ENCODE results near the gene TIRAP. TPM values are rescaled to one million over a fixed set of nuclear protein-coding genes. Genes with fewer than 3 reads are reported as not detected.

Gene TIRAP
- total RNA-seq, 2 experiments from 2014 or later, result 4.7 to 5.2 TPM

DNA sequence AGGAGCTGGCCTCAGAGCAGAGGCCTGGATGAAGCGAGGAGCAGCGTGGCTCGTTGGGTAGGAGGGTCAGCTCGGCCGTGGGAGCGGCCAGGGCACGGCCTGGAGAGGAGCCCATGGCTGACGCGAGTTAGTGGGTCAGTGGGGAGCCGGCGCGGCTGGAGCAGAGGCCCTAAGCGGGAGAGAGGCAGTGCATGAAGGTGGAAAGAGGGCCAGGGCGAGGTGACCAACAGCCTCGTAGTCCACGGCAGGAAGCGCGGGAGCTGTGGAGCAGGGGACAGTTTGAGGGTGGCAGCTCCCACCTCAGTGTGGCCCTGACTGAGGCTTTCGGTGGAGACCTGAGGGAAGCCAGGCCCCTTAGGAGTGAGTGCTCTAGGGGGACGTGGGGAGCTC, 45.1 kb downstream of the TIRAP start:
- peaks cover 1% of the 10 kb centered on the region for H3K36me3 Mint-ChIP-seq
- H3K4me1 Mint-ChIP-seq, result peaks cover 13% of the 10 kb centered on the region
- no peaks in the 10 kb centered on the region for H3K27me3 Mint-ChIP-seq
- no peak overlapping the region for H3K27ac Mint-ChIP-seq
- H3K4me3 Mint-ChIP-seq, result no peak overlapping the region
- H3K9me3 Mint-ChIP-seq, result no peaks in the 10 kb centered on the region
- DNase-seq, result no peak

DNA sequence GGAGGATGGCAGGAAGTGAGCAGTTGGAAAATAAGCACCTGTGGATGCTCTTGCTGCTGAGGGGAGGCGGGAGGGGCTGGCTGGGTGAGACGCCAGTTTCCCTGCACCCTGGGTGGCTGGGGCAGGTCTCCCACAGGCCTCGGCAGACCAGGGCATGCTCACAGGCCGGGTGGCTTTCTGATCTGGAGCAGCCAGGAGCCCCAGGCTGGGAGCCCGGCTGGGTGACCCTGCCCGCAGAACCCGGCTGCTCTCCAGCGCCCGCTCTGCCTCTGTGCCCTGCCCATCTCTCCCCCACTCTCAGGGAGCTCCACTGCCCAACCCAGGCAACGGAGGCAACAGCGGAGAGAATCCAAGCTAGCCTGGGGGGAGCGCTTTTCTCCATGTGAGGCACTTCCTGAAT, 45.6 kb downstream of the TIRAP start:
- no peaks in the 10 kb centered on the region for H3K9me3 Mint-ChIP-seq
- no peak overlapping the region for H3K27ac Mint-ChIP-seq
- H3K4me1 Mint-ChIP-seq, result peaks cover 13% of the 10 kb centered on the region
- H3K27me3 Mint-ChIP-seq, result no peaks in the 10 kb centered on the region
- H3K36me3 Mint-ChIP-seq, result peaks cover 5% of the 10 kb centered on the region
- DNase-seq, result no peak
- no peak overlapping the region for H3K4me3 Mint-ChIP-seq

DNA sequence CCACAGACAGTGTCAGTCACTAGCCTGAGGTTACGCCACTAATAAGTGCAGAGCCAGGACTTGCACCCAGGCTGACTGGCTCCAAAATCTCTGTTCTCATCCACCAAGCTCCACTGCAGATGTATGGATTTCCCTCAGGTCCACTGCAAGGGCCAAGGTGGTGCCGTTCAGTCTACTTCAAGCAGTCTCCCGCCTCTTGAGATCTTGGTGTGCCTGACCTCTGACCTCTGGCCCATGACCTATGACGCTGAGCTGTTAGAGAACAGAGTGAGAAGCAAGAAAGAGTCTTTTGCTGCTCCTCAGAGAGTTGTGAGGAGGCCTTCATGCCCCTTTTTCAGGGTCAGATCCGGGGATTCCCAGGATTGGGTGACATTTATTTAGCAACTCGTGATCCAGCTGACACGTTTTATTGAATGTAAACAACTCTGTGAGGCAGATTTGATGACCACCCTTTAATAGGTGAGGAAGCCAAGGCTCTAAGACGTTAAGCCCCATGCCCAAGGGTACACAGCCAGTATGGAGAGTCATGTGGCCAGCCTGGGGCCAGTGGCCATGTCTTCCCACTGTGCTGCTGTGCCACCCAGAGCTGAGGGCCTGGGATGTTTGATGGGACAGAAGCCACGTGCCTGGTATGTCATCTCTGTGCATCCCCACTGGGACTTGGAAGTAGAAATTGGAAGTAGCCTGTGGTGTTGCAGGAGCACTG, 46.2 kb downstream of the TIRAP start:
- peaks cover 13% of the 10 kb centered on the region for H3K4me1 Mint-ChIP-seq
- H3K27ac Mint-ChIP-seq, result no peak overlapping the region
- no peaks in the 10 kb centered on the region for H3K9me3 Mint-ChIP-seq
- peaks cover 10% of the 10 kb centered on the region for H3K36me3 Mint-ChIP-seq
- H3K4me3 Mint-ChIP-seq, result no peak overlapping the region
- H3K27me3 Mint-ChIP-seq, result no peaks in the 10 kb centered on the region
- DNase-seq, result no peak

DNA sequence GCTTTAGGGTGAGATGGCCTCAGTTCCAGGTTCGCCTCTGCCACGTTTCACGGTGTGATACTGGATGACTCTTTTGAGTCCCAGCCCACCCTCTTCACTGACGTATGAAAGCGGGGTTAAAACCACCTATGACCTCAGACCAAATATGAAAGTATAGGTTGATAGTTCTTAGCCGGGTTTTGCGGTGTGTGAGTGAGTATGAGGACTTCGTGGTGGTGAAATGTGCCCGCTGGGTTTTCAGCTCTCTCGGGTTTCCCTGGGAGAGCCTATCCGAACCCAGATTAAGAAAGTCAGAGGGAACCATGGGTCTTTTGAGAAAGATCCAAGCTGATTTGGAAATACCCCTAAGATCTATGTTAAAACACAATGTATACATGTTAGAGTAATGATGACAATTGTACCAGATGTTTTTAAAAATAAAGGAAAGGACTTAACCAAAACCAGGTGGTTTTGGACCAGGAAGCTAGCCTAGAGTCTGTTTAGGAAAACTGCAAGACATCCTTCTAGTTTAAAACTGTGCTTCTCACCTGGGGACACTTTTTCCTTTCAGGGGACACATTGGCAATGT, 46.8 kb downstream of the TIRAP start:
- Mint-ChIP-seq H3K9me3 (no peaks in the 10 kb centered on the region), H3K36me3 (peaks cover 10% of the 10 kb centered on the region), H3K27ac (no peak overlapping the region), H3K4me1 (peaks cover 13% of the 10 kb centered on the region), H3K27me3 (no peaks in the 10 kb centered on the region), H3K4me3 (no peak overlapping the region)
- DNase-seq, result no peak

DNA sequence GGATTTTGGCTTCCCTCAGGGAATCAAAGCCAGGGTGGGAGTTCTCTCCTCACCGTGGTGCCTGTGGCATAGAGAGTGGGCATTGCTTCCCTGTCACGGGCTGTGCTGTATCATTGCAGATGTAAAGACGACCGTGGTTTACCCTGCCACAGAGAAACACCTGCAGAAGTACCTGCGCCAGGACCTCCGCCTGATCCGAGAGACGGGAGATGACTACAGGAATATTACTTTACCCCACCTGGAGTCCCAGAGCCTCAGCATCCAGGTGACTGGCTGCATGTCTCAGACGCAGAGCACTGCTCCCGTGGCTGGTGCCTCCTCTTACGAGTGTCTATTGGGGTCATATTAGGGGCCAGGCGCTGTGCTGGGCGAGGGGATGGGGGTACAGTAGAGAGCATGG, 48.4 kb downstream of the TIRAP start:
- Mint-ChIP-seq H3K36me3 (peaks cover 10% of the 10 kb centered on the region), H3K27me3 (no peaks in the 10 kb centered on the region), H3K4me3 (no peak overlapping the region), H3K9me3 (no peaks in the 10 kb centered on the region), H3K27ac (no peak overlapping the region), H3K4me1 (peaks cover 13% of the 10 kb centered on the region)
- no peak for DNase-seq

- H3K36me3 Mint-ChIP-seq, result peaks cover 10% of the 10 kb centered on the region
- no peak overlapping the region for H3K4me3 Mint-ChIP-seq
- no peak for DNase-seq
- H3K27ac Mint-ChIP-seq, result no peak overlapping the region
- H3K9me3 Mint-ChIP-seq, result no peaks in the 10 kb centered on the region
- H3K4me1 Mint-ChIP-seq, result peaks cover 10% of the 10 kb centered on the region
- H3K27me3 Mint-ChIP-seq, result no peaks in the 10 kb centered on the region
Measured at GRCh38 chr11:126332221-126332711, 49.4 kb downstream of the TIRAP start.

DNA sequence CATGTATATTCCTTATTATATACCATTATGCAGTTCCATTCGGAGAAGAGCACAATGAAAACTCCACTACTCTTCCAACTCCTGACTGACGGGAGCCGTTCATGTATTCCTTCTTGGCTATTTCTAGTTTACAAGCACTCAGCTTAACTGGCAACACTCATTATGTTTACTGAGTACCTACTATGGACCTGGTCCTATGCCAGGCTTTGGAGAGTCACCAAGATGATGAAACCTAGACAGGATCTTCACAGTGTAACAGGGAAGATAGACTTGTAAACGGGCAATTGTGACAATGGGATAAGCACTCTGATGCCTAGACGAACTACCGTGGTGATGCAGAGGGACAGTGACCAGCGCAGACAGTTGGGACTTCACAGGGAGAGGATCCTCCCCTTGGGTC, 50.2 kb downstream of the TIRAP start:
- H3K27ac Mint-ChIP-seq, result no peak overlapping the region
- H3K27me3 Mint-ChIP-seq, result no peaks in the 10 kb centered on the region

GRCh38 chr11:126334659-126335462, 52.0 kb downstream of the TIRAP start:
- H3K36me3 Mint-ChIP-seq, result peaks cover 10% of the 10 kb centered on the region
- no peaks in the 10 kb centered on the region for H3K27me3 Mint-ChIP-seq
- DNase-seq, result no peak
- H3K4me1 Mint-ChIP-seq, result no peaks in the 10 kb centered on the region
- no peak overlapping the region for H3K27ac Mint-ChIP-seq
- no peaks in the 10 kb centered on the region for H3K9me3 Mint-ChIP-seq
- no peak overlapping the region for H3K4me3 Mint-ChIP-seq

More for the DNA sequence above, 50.2 kb downstream of the TIRAP start:
- H3K4me3 Mint-ChIP-seq, result no peak overlapping the region
- no peaks in the 10 kb centered on the region for H3K9me3 Mint-ChIP-seq
- H3K36me3 Mint-ChIP-seq, result peaks cover 10% of the 10 kb centered on the region
- H3K4me1 Mint-ChIP-seq, result peaks cover 6% of the 10 kb centered on the region
- DNase-seq, result no peak

- no peaks in the 10 kb centered on the region for H3K4me1 Mint-ChIP-seq
- no peak overlapping the region for H3K27ac Mint-ChIP-seq
- no peak overlapping the region for H3K4me3 Mint-ChIP-seq
- peaks cover 10% of the 10 kb centered on the region for H3K36me3 Mint-ChIP-seq
- DNase-seq, result no peak
- H3K9me3 Mint-ChIP-seq, result no peaks in the 10 kb centered on the region
- H3K27me3 Mint-ChIP-seq, result no peaks in the 10 kb centered on the region
Measured at GRCh38 chr11:126335463-126335760, 52.5 kb downstream of the TIRAP start.

- Mint-ChIP-seq H3K27ac (no peak overlapping the region), H3K9me3 (no peaks in the 10 kb centered on the region), H3K36me3 (peaks cover 14% of the 10 kb centered on the region)
Measured at GRCh38 chr11:126336138-126336541, 53.2 kb downstream of the TIRAP start.

GRCh38 chr11:126336671-126337101, 53.8 kb downstream of the TIRAP start:
- Mint-ChIP-seq H3K9me3 (no peaks in the 10 kb centered on the region), H3K4me3 (no peak overlapping the region), H3K36me3 (peaks cover 16% of the 10 kb centered on the region), H3K27ac (no peak overlapping the region), H3K4me1 (peaks cover 4% of the 10 kb centered on the region), H3K27me3 (no peaks in the 10 kb centered on the region)
- DNase-seq, result no peak

More at GRCh38 chr11:126336138-126336541, 53.2 kb downstream of the TIRAP start:
- Mint-ChIP-seq H3K4me3 (no peak overlapping the region), H3K27me3 (no peaks in the 10 kb centered on the region), H3K4me1 (peaks cover under 1% of the 10 kb centered on the region)
- no peak for DNase-seq

DNA sequence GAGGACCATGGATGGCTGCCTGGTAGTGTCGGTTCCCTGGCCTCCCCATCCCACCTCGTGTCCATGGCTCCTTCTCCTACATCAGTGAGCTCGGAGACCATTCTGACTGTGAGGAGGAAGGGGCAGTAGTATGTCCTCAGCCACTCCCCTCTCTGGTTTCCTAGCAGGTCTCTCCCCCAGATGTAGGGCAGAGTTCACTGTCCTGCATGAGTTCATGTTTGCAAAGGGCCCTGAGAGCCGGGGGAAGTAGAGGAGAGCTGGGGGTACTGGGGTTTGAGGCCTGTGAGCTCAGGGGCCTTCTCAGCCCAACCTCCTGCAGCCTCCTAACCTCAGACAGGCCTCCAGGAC, 54.2 kb downstream of the TIRAP start:
- Mint-ChIP-seq H3K27ac (no peak overlapping the region), H3K36me3 (peaks cover 16% of the 10 kb centered on the region)

DNA sequence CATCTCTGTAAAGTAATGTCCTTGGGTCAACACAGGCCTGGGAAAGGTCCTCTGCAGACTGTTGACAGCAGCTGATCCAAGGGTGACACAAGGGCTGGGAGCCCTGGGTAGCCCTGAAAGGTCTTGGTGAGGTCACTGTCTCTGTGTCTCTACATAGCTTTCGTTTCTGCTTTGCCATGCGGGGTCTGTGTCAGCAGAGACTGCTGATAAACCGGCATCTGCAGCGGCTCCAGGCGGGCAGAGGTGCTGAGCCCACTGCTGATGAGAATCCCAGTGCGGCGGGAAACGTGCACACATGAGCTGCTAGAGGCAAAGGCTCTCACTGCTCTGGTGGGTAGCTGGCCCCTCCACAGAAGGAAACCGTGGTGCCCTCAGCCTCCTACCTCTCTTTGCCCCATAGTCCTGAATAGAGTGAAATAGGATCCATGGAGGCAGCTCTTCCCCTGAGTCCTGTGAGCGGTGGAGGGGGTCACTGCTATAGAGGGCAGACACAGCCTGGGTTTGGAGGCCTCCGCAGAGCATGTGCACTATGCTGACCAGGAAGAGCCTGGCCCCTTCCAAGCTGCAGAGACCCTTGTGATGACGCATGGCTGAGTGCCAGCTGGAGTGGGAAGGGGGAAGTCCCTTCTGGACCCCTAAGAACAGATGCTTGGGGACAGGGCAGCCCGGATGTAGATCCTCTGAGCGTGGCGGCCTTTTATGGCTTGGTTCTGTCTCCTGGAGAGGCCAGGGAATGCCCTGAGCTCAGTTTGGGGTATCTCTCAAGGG, 54.8 kb downstream of the TIRAP start:
- Mint-ChIP-seq H3K4me3 (no peak overlapping the region), H3K27me3 (no peaks in the 10 kb centered on the region), H3K4me1 (peaks cover 8% of the 10 kb centered on the region), H3K27ac (no peak overlapping the region), H3K36me3 (peaks cover 19% of the 10 kb centered on the region), H3K9me3 (no peaks in the 10 kb centered on the region)
- DNase-seq, result no peak

More for the DNA sequence above, 54.2 kb downstream of the TIRAP start:
- no peaks in the 10 kb centered on the region for H3K9me3 Mint-ChIP-seq
- DNase-seq, result no peak
- no peak overlapping the region for H3K4me3 Mint-ChIP-seq
- H3K27me3 Mint-ChIP-seq, result no peaks in the 10 kb centered on the region
- peaks cover 8% of the 10 kb centered on the region for H3K4me1 Mint-ChIP-seq

GRCh38 chr11:126338346-126339055, 55.6 kb downstream of the TIRAP start:
- Mint-ChIP-seq H3K27ac (no peak overlapping the region), H3K27me3 (no peaks in the 10 kb centered on the region), H3K4me3 (no peak overlapping the region), H3K36me3 (peaks cover 14% of the 10 kb centered on the region), H3K9me3 (no peaks in the 10 kb centered on the region), H3K4me1 (peaks cover 8% of the 10 kb centered on the region)
- no peak for DNase-seq
